Mucosa of descending colon (tissue), 3 donors: ENCODE results near the gene WWC2. TPM values are rescaled to one million over a fixed set of nuclear protein-coding genes. Genes with fewer than 3 reads are reported as not detected.
A peak's percentile ranks its signal among the peaks of the same experiment; 100 is the strongest.

ENCODE experiments used
- ATAC-seq: fragments of 200-7000 bp; cut with Tn5 transposase; one replicate; pipeline ENCODE4 v1.9.1; 2020; ENCODE audit warnings: mild to moderate bottlenecking, moderate library complexity
- DNase-seq, 3 donors: peaks; one replicate each; pipeline ENCODE4 v3.0.0-alpha.2; 2020
- H3K36me3 ChIP-seq: fragments of 200-600 bp; one replicate; pipeline ENCODE4 v1.8.0; 2021; ENCODE audit warnings: low read depth, mild to moderate bottlenecking
- H3K4me1 ChIP-seq: fragments of 200-600 bp; one replicate; pipeline ENCODE4 v1.8.0; 2021; ENCODE audit warnings: low read depth, mild to moderate bottlenecking
- H3K4me3 ChIP-seq: fragments of 200-600 bp; one replicate; pipeline ENCODE4 v1.8.0; 2021; ENCODE audit warnings: mild to moderate bottlenecking
- H3K9me3 ChIP-seq: fragments of 200-600 bp; one replicate; pipeline ENCODE4 v1.8.0; 2021; ENCODE audit warnings: mild to moderate bottlenecking
- intact Hi-C, 2 donors: fragments of 100-400 bp; cut with DNase I in 1 of 2; cut with micrococcal nuclease in 1 of 2; formaldehyde crosslinking; loops; one replicate each; pipeline versions ENCODE4 v1.11.0 to v1.11.1; 2022; cut with DNase I, micrococcal nuclease
- total RNA-seq, 3 donors: library from RNA; stranded (reverse); fragmentation: NEBNext Ultra II Directional in 2 of 3; extraction: Animal tissue kit (Norgen Biotek cat#: 25700) in 2 of 3; gene quantifications; one replicate each; pipeline versions ENCODE4 v1.2.1 to v1.2.4, GENCODE V29; 2021 to 2023
- TF ChIP-seq, protein P1 (sequence below): fragments of 200-600 bp; IDR thresholded peaks from one replicate; pipeline ENCODE4 v1.8.0; 2022; ENCODE audit warnings: antibody characterized with exemption, mild to moderate bottlenecking
- donor health status: DM: no; HTN: no; CAD: no; lungs with moderate emphysema.
- donor health status: DM: no; HTN: no; CAD: no.
- donor health status: DM: no; HTN: yes; CAD: no.

Gene WWC2
- total RNA-seq, 3 donors from 2014 or later: 6.4 to 31.2 (median 7.7) TPM

- ATAC-seq (peak; percentile 18), DNase-seq (no peak)
- H3K9me3 ChIP-seq: no peaks in the 10 kb centered on the region
- intact Hi-C loops: no loop called here
- no peaks in the 10 kb centered on the region for H3K36me3 ChIP-seq
- TF ChIP-seq, protein P1, sequence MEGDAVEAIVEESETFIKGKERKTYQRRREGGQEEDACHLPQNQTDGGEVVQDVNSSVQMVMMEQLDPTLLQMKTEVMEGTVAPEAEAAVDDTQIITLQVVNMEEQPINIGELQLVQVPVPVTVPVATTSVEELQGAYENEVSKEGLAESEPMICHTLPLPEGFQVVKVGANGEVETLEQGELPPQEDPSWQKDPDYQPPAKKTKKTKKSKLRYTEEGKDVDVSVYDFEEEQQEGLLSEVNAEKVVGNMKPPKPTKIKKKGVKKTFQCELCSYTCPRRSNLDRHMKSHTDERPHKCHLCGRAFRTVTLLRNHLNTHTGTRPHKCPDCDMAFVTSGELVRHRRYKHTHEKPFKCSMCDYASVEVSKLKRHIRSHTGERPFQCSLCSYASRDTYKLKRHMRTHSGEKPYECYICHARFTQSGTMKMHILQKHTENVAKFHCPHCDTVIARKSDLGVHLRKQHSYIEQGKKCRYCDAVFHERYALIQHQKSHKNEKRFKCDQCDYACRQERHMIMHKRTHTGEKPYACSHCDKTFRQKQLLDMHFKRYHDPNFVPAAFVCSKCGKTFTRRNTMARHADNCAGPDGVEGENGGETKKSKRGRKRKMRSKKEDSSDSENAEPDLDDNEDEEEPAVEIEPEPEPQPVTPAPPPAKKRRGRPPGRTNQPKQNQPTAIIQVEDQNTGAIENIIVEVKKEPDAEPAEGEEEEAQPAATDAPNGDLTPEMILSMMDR: no peak
- no peak overlapping the region for H3K4me3 ChIP-seq
- no peaks in the 10 kb centered on the region for H3K4me1 ChIP-seq
Measured at GRCh38 chr4:183182873-183183725, 84.0 kb downstream of the WWC2 start.

- Histone ChIP-seq H3K9me3 (no peaks in the 10 kb centered on the region), H3K4me1 (no peaks in the 10 kb centered on the region), H3K4me3 (no peak overlapping the region), H3K36me3 (no peaks in the 10 kb centered on the region)
- ATAC-seq (no peak), DNase-seq (no peak)
- TF ChIP-seq, protein P1: no peak
- intact Hi-C loops: no loop called here
Measured at GRCh38 chr4:183183906-183184535, 85.0 kb downstream of the WWC2 start.

DNA sequence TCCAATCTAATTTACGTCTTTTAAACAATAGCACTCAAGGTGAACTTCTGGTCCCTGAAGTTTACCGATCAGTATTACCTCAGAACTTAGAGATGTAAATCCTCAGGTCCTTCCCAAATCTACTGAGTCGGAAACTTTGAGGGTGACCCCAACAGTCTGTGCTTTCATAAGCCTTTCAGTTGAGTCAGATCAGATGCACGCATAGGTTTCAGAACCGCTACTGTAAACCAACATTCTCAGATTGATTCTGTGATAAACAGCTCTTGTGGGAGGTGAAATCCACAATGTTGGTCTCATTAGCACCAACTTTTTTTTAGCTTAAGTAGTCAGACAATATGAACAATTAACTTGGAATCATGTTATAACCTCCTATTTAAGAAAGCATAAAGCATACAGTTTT lies 86.0 kb downstream of the WWC2 start:
- intact Hi-C loops: no loop called here
- Histone ChIP-seq H3K4me3 (no peak overlapping the region), H3K36me3 (no peaks in the 10 kb centered on the region), H3K4me1 (no peaks in the 10 kb centered on the region), H3K9me3 (no peaks in the 10 kb centered on the region)
- no peak for DNase-seq
- ATAC-seq: no peak
- TF ChIP-seq, protein P1: no peak

GRCh38 chr4:183185559-183185958 lies 86.5 kb downstream of the WWC2 start:
- H3K4me3 ChIP-seq: no peak overlapping the region
- no peaks in the 10 kb centered on the region for H3K4me1 ChIP-seq
- TF ChIP-seq, protein P1: no peak
- ATAC-seq: no peak
- intact Hi-C loops: no loop called here
- no peak for DNase-seq
- H3K36me3 ChIP-seq: no peaks in the 10 kb centered on the region
- no peaks in the 10 kb centered on the region for H3K9me3 ChIP-seq

- H3K4me3 ChIP-seq: no peak overlapping the region
- intact Hi-C loops: no loop called here
- no peaks in the 10 kb centered on the region for H3K36me3 ChIP-seq
- ATAC-seq: no peak
- no peaks in the 10 kb centered on the region for H3K9me3 ChIP-seq
- no peak for DNase-seq
- TF ChIP-seq, protein P1: no peak
- H3K4me1 ChIP-seq: no peaks in the 10 kb centered on the region
Measured at GRCh38 chr4:183186813-183187212, 87.8 kb downstream of the WWC2 start.
